Ovary (tissue), 3 donors: Measurements from ENCODE around the gene THADA.

Experiments
- POLR2A ChIP-seq: fragments of 450-650 bp; IDR thresholded peaks from one replicate; pipeline ENCODE4 v1.6.1; 2017; ENCODE audit warnings: antibody characterized with exemption, mild to moderate bottlenecking, moderate library complexity
- TF ChIP-seq, protein P1 (sequence below), 3 donors: fragments of 450-650 bp in 2 of 3; fragments of 200-600 bp in 1 of 3; IDR thresholded peaks; one replicate each; pipeline versions ENCODE4 v1.5.1 to v1.8.0; 2016 to 2022; ENCODE audit warnings: antibody characterized with exemption in 3 of 3, mild to moderate bottlenecking in 1 of 3
- donor health status: DM: no; HTN: no; CAD: no.

DNA sequence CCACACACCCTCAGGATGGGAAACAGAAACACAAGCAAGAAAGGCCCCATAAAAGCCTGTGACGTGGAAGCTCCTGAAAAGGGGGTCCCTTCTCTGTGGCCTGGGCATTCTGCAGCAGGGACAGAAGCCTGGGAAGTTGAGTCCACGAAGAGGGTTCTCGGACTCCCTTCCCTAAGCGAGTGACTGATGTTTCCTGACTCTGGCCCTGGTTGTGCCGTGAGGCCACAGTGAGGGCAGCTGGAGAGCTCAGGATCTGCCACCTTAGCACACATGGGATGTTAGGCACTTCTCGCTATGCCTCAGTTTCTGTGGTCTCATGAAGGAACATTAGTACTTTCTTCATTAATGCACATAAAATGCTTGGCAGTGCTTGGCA, 282.2 kb downstream of the THADA start:
- TF ChIP-seq, protein P1, sequence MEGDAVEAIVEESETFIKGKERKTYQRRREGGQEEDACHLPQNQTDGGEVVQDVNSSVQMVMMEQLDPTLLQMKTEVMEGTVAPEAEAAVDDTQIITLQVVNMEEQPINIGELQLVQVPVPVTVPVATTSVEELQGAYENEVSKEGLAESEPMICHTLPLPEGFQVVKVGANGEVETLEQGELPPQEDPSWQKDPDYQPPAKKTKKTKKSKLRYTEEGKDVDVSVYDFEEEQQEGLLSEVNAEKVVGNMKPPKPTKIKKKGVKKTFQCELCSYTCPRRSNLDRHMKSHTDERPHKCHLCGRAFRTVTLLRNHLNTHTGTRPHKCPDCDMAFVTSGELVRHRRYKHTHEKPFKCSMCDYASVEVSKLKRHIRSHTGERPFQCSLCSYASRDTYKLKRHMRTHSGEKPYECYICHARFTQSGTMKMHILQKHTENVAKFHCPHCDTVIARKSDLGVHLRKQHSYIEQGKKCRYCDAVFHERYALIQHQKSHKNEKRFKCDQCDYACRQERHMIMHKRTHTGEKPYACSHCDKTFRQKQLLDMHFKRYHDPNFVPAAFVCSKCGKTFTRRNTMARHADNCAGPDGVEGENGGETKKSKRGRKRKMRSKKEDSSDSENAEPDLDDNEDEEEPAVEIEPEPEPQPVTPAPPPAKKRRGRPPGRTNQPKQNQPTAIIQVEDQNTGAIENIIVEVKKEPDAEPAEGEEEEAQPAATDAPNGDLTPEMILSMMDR (IDR thresholded peaks at IDR 0.05), result no peak
- TF ChIP-seq POLR2A, result no peak
